Dedifferentiated amniotic fluid mesenchymal stem cell (primary cell): ENCODE measurements around the gene SLC5A7.

Experiments used
- DNase-seq: peaks from one replicate; pipeline ENCODE4 v3.0.0-alpha.2; 2016; ENCODE audit errors: extremely low spot score

Gene SLC5A7

GRCh38 chr2:107986278-107987217, at the start of gene SLC5A7:
Gene SLC5A7, plus strand, starts transcription at chr2:107986524. Its CDS starts 1,632 bp downstream, at chr2:107988156.
- DNase-seq = no peak

DNA sequence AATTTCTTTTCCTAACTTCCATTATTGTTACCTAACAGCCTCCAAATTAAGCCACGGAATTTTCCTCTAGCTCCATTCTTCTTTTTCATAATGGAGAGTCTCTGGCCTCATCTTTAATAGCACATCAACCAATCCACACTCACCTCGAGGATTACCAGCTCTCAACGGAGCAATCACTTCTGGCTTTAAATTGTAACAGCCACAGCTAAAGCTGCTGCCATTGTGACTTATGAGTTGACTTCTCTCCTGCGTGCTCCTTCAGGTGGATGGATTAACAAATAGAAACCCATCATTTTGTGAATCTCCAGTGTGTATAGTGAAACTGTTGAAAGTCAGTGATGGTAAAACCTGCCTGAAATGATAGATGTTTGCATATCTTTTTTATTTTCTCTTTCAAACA, 24.9 kb upstream of the SLC5A7 start:
- DNase-seq = no peak

GRCh38 chr2:107964185-107964584, 22.1 kb upstream of the SLC5A7 start:
- DNase-seq = no peak

GRCh38 chr2:107984707-107985106, 1.6 kb upstream of the SLC5A7 start:
- no peak for DNase-seq

DNA sequence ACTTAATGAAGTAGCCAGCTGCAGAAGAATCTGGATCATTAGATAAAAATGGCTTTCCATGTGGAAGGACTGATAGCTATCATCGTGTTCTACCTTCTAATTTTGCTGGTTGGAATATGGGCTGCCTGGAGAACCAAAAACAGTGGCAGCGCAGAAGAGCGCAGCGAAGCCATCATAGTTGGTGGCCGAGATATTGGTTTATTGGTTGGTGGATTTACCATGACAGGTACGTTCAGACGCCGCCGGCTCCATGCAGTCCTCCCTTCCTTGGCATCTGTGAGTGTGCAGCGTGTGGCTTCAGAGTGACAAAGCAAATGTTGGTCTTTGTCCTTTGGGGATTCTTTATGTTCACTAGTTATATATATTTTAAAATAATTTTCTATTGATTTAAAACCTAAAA, 1.8 kb downstream of the SLC5A7 start:
- no peak for DNase-seq

GRCh38 chr2:107989445-107989844, 3.1 kb downstream of the SLC5A7 start:
- DNase-seq = no peak

DNA sequence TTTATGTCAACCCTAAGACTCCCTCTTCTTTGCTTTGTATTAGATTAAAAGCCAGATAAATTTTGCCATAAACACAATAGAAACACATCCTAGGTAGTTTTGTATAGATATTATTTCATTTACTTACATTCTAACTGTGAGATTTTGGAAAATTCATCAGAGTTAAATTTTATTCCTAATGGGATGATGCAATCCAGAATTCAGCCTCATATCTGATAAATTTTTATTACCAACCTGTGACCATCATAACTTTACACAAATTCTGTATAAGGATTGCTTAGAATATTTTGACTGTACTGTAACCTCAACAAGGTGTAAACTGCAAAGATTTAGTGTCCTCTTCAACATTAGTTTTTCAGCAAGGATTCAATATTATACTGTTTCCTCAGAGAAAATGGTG, 4.4 kb downstream of the SLC5A7 start:
- no peak for DNase-seq

GRCh38 chr2:107992069-107992468, 5.7 kb downstream of the SLC5A7 start:
- no peak for DNase-seq

GRCh38 chr2:107999158-107999557, 12.8 kb downstream of the SLC5A7 start:
- DNase-seq = no peak

DNA sequence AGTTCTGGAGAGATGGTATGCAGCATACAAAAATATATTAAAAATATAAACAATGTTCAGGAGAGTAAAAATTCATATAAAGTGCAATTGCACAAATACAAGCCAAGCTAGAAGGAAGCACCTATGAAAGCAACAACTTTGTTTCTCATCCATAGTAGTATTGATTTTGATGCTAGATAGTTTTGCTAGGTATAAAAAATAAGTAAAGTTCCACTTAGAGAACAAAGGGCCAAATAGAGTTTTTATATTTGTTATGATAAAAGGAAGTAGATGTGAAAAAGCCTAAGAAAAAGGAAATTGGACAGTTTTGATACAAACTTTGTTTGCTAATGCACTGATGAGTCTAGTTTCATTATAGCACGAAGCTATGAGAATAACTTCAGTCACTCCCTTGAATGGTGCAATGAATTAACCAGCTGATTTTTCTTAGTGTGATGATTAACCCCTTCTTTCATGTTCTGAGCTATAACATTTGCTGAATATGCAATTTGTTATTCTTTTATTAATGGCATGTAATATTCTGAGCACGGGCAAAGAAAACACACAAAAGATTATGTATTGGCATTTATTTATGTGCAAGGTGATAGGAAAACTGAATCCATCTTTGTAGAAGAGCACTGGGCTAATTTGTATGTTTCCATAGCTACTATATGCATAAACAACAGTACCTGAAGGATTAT, 24.7 kb downstream of the SLC5A7 start:
- no peak for DNase-seq

- no peak for DNase-seq
Measured at GRCh38 chr2:108013305-108013704, 27.0 kb downstream of the SLC5A7 start.

GRCh38 chr2:108022628-108023027, 36.3 kb downstream of the SLC5A7 start:
- DNase-seq = no peak

DNA sequence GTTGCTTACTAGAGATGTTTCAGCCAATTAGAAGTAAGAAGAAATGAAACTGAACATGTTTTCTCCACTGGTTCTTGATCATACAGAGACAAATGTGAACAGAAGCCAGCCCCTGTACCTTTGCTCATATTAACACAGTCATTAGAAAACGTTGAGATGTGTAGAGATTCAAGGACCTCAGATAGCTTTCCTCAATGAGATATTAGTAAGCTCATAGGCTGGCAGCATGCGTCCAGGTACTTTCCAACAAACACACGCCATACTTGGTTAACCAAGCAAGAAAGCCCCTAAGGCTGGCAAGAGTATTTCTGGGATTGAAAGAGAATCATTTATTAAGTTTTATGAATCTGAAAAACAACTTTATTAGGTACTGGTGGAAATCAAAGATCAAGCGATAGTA, 37.5 kb downstream of the SLC5A7 start:
- DNase-seq = no peak

- DNase-seq = no peak
Measured at GRCh38 chr2:108026092-108026794, 39.9 kb downstream of the SLC5A7 start.

DNA sequence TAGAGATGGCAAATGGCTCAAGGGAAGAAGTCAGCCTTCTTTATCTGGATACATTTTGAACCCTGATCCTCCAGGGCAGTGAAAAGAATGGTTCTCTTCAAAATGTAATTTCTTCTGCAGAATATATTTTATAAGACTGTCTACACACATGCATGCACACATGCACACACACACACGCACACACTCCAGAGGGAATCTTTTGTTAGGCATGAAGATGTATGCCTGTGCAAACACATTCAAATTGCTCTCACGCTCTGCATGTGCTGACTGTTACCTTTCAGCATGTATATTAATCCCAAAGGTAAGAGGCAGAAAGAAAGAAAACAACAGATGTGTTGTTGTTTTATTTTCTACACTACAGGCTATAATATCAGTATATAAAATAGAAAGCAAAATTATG, 43.2 kb downstream of the SLC5A7 start:
- DNase-seq = no peak

DNA sequence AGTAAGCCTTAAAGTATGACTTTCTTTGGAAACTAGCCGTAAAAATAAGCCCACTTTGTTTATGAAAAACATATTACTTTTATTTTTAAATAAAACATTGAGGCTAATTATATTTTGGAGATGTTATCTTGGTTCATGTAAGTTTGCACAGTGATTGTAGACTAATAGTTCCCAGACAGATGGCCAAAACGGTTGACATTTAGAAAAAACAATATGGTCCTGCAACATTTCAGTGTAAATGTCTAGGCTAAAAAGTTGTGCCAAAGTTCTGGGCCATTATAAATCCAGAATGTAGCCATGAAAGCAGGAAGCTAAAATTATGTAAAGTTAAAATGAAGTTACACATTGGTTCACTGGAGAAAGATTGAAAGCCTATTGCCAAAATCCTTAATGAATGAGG, 43.6 kb downstream of the SLC5A7 start:
- DNase-seq = no peak

GRCh38 chr2:108031471-108031941, 45.2 kb downstream of the SLC5A7 start:
- no peak for DNase-seq

DNA sequence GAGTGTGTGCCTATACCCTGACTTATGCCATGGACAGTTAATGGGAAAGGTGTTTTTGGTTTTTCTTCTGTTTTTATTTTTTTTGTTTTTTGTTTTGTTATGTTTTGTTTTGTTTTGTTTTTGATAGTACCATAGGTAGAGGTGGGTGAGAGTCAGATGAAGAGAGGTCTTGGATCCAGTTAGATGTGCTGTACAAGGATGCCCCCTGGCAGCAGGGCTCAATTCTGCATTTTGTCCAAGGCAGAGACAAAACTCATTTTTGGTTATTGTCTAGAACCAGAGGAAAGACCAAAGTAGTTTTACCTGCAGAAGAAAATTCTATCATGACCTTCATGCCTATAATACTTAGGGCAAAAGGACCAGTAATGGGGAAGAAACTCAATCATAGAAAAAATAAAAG, 48.5 kb downstream of the SLC5A7 start:
- no peak for DNase-seq

- DNase-seq = no peak
Measured at GRCh38 chr2:108048752-108049151, 62.4 kb downstream of the SLC5A7 start.

DNA sequence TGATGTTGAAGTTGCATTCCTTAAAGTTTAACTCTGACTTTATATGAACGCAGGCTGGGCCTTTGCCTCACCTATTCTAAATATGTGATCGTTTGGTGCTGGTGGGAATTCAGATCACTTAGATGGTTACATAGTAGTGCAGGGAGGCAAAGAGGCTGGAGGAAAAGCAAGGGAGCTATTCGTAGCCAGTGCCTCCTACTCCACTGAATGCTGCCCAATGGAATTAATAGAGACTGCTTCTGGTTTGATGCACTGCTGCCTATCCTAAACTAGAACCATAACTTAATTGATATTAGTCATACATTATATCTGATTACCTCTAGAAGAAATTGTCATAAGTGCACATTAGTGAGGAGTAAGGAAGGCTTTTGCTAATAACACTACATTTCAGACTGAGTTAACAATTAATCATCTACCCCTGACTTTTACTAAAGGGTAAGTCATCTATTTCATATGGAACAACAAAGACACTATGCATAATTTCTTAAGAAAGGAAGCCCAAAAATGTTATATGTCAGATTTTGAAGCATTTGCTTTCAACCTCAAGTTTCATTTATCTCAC, 72.3 kb downstream of the SLC5A7 start:
- DNase-seq = no peak

DNA sequence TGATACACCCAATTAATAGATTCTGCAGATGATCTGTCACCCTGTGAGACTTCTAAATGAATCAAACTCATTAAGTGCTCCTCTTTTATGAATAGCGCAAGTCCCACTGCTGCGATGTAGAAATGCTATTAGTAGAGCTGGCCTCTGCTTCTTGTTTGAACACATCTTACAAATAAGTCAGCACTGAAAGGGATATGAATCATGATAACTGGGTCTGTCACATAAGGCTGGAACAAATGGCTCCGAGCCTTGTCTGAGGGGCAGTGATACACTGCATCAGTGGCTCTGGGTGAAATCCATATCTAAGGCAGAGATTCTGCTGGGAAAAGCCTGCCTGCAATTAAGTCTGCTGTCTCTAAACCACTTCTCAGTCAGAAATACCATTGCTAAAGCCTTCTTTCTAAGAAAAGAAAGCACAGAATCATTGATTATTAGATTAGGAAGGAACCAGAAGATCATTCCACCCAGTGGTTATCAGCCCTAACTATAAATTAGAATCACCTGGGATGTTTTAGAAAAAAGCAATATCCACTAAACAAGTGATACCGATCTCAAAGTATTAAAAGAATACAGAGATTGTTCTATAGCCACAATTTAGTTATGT, 75.2 kb downstream of the SLC5A7 start:
- DNase-seq = no peak
